ENCODE results near the gene LGALS7B.

DNA sequence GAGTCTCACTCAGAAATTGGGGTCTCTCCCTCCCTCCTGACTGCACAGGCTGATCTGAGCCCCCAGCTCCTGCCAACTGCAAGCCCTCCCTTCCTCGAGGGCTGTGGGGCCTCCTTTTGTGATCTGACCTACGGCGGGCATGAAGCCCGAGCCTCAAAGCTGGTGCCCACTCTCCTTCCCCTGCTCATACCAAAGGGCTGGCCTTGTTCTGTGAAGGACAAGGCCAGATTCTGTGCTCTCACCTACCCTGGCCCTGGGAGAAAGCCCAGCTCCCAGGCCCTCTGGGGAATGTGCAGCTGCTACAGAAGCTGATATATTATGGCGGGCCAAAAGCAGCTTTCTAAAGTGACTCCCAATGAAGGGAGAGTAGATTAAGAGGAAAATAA, 51.6 kb downstream of the LGALS7B start:
- TF ChIP-seq, protein P1, sequence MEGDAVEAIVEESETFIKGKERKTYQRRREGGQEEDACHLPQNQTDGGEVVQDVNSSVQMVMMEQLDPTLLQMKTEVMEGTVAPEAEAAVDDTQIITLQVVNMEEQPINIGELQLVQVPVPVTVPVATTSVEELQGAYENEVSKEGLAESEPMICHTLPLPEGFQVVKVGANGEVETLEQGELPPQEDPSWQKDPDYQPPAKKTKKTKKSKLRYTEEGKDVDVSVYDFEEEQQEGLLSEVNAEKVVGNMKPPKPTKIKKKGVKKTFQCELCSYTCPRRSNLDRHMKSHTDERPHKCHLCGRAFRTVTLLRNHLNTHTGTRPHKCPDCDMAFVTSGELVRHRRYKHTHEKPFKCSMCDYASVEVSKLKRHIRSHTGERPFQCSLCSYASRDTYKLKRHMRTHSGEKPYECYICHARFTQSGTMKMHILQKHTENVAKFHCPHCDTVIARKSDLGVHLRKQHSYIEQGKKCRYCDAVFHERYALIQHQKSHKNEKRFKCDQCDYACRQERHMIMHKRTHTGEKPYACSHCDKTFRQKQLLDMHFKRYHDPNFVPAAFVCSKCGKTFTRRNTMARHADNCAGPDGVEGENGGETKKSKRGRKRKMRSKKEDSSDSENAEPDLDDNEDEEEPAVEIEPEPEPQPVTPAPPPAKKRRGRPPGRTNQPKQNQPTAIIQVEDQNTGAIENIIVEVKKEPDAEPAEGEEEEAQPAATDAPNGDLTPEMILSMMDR (IDR thresholded peaks at IDR 0.05), result no peak
- no peak for TF ChIP-seq CREB1 (CRISPR knock-in tag; IDR thresholded peaks at IDR 0.05)
- no peak for TF ChIP-seq TP53 (CRISPR knock-in tag; IDR thresholded peaks at IDR 0.05)
- TF ChIP-seq ZNF121 (CRISPR knock-in tag; IDR thresholded peaks at IDR 0.05), result no peak
- TF ChIP-seq NFATC4 (CRISPR knock-in tag; IDR thresholded peaks at IDR 0.05), result no peak
- TF ChIP-seq, protein P2, sequence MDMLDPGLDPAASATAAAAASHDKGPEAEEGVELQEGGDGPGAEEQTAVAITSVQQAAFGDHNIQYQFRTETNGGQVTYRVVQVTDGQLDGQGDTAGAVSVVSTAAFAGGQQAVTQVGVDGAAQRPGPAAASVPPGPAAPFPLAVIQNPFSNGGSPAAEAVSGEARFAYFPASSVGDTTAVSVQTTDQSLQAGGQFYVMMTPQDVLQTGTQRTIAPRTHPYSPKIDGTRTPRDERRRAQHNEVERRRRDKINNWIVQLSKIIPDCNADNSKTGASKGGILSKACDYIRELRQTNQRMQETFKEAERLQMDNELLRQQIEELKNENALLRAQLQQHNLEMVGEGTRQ (CRISPR knock-in tag; IDR thresholded peaks at IDR 0.05), result no peak
- TF ChIP-seq GTF2I (CRISPR knock-in tag; conservative IDR thresholded peaks at IDR 0.05), result no peak
- TF ChIP-seq, protein P3, sequence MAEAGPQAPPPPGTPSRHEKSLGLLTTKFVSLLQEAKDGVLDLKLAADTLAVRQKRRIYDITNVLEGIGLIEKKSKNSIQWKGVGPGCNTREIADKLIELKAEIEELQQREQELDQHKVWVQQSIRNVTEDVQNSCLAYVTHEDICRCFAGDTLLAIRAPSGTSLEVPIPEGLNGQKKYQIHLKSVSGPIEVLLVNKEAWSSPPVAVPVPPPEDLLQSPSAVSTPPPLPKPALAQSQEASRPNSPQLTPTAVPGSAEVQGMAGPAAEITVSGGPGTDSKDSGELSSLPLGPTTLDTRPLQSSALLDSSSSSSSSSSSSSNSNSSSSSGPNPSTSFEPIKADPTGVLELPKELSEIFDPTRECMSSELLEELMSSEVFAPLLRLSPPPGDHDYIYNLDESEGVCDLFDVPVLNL (CRISPR knock-in tag; IDR thresholded peaks at IDR 0.05; ENCODE audit: borderline replicate concordance, low read depth), result no peak
- no peak for TF ChIP-seq ETV6 (CRISPR knock-in tag; IDR thresholded peaks at IDR 0.05)
- no peak for TF ChIP-seq ZNF396 (CRISPR knock-in tag; IDR thresholded peaks at IDR 0.05; ENCODE audit: borderline replicate concordance)
- no peak for TF ChIP-seq GABPB1 (CRISPR knock-in tag; IDR thresholded peaks at IDR 0.05)
